SK-N-MC (cell line): ENCODE measurements around the gene PROB1.

Experiments
- EZH2 ChIP-seq: fragments of 200-600 bp; sonication (generic); IDR thresholded peaks from one replicate; pipeline ENCODE4 v1.6.1; 2017; ENCODE audit warnings: antibody characterized with exemption
- FOXP2 ChIP-seq: optimal IDR thresholded peaks from 2 replicates; pipeline ENCODE3; 2011; ENCODE audit warnings: mild to moderate bottlenecking, moderate library complexity; ENCODE audit not compliant: insufficient read depth; ENCODE audit errors: extremely low read length, control extremely low read depth
- POLR2AphosphoS5 ChIP-seq: IDR thresholded peaks from 2 replicates; pipeline ENCODE4 v1.6.1; 2012; ENCODE audit warnings: mild to moderate bottlenecking, low read depth, low read length, borderline replicate concordance

DNA sequence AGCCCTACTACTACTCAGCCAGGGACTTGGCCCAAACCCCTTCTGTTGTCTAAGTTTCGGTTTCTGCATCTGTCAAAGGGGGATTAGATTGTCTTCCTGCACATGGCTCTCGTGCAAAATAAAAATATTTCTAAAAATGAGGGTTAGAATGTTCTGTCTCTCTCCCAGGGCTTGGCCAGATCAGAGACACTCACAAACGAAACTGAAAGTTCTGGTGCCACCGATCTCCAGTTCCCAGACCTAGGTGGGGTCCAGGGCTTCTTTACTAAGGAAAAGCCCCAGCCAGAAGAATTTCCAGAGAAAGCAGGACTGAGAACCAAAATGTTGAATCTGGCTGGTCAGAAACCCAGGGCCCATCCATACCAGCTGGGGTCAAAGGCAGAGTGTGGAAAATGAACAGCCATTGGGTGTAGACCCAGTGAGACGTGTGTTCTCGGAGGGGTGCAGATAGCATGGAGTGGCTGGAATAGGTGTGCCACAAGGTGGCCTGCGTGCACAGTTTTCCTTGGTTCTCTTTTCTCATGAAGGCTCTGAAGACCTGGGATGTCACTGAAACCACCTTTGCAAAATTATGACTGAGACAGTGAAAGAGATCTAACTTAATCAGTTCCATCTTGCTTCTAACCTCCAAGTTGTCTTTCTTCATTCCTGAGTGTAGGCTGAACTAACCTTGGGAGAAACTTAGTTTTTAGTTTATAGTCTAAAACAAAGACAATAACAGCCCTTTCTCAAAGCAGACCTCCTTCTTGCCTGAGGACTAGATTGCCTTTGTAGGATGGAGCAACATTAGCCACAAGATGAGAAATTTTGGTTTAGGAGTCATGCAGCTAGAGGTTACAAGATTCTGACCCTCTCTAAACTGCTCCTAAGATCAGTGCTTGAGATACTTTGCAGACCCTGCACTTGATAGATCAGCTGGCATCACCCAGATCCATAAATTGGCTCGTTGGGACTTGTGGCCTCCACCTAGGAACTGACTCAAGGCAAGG, 9.5 kb downstream of the PROB1 start:
- TF ChIP-seq EZH2 (no peak), POLR2AphosphoS5 (no peak), FOXP2 (no peak)
